Loucy (cell line): ENCODE results near the gene PRM2.
A peak's percentile ranks its signal among the peaks of the same experiment; 100 is the strongest.

ENCODE experiments used
- H2AFZ ChIP-seq: fragments of 200-600 bp; sonication (generic); 2 replicates; pipeline ENCODE4 v1.6.0; 2016; ENCODE audit warnings: antibody characterized with exemption, mild to moderate bottlenecking, low read length, moderate library complexity
- H3F3A ChIP-seq: fragments of 200-600 bp; 2 replicates; pipeline ENCODE4 v1.6.0; 2016; ENCODE audit warnings: antibody characterized with exemption, low read depth, mild to moderate bottlenecking
- H3K27me3 ChIP-seq: fragments of 200-600 bp; sonication (generic); 2 replicates; pipeline ENCODE4 v1.6.1; 2014; ENCODE audit warnings: low read length, mild to moderate bottlenecking; ENCODE audit not compliant: insufficient read depth, poor library complexity, severe bottlenecking
- H3K36me3 ChIP-seq: fragments of 200-600 bp; sonication (generic); 2 replicates; pipeline ENCODE4 v1.6.1; 2016; ENCODE audit warnings: low read length; ENCODE audit not compliant: insufficient read depth
- H3K4me1 ChIP-seq: fragments of 200-600 bp; sonication (generic); 2 replicates; pipeline ENCODE4 v1.5.1; 2014; ENCODE audit warnings: low read length, mild to moderate bottlenecking; ENCODE audit not compliant: insufficient read depth, poor library complexity, severe bottlenecking
- H3K4me2 ChIP-seq: fragments of 200-600 bp; sonication (generic); 2 replicates; pipeline ENCODE4 v1.6.0; 2014; ENCODE audit warnings: antibody characterized with exemption, low read length, low read depth, mild to moderate bottlenecking; ENCODE audit not compliant: poor library complexity, severe bottlenecking
- H3K4me3 ChIP-seq: fragments of 200-600 bp; sonication (generic); 2 replicates; pipeline ENCODE4 v1.5.1; 2014; ENCODE audit warnings: low read length, mild to moderate bottlenecking, mixed read lengths; ENCODE audit not compliant: poor library complexity, severe bottlenecking
- H3K79me2 ChIP-seq: fragments of 200-600 bp; sonication (generic); 2 replicates; pipeline ENCODE4 v1.6.1; 2014; ENCODE audit warnings: low read length; ENCODE audit not compliant: insufficient read depth
- H3K9ac ChIP-seq: fragments of 200-600 bp; sonication (generic); 2 replicates; pipeline ENCODE4 v1.6.0; 2014; ENCODE audit warnings: mild to moderate bottlenecking, low read depth, low read length, moderate library complexity; ENCODE audit not compliant: poor library complexity, severe bottlenecking
- H3K9me2 ChIP-seq: fragments of 200-600 bp; sonication (generic); replicated peaks from 2 replicates; pipeline ENCODE4 v1.6.1; 2016; ENCODE audit warnings: low read depth, low read length, mixed read lengths
- H3K9me3 ChIP-seq: fragments of 200-600 bp; sonication (generic); 2 replicates; pipeline ENCODE4 v1.6.1; 2014; ENCODE audit warnings: mild to moderate bottlenecking, antibody characterized with exemption, low read length, low read depth; ENCODE audit not compliant: insufficient read depth
- H4K20me1 ChIP-seq: fragments of 200-600 bp; sonication (generic); 2 replicates; pipeline ENCODE4 v1.6.0; 2014; ENCODE audit warnings: antibody characterized with exemption, low read length, mild to moderate bottlenecking; ENCODE audit not compliant: insufficient read depth, poor library complexity, severe bottlenecking
- EZH2phosphoT487 ChIP-seq: fragments of 200-600 bp; IDR thresholded peaks from 2 replicates; pipeline ENCODE4 v1.6.1; 2018; ENCODE audit warnings: antibody characterized with exemption, mild to moderate bottlenecking, moderate library complexity, borderline replicate concordance
- TF ChIP-seq, protein P1 (sequence below): fragments of 200-600 bp; sonication (generic); conservative IDR thresholded peaks from 2 replicates; pipeline ENCODE4 v1.5.1; 2014; ENCODE audit warnings: mild to moderate bottlenecking, antibody characterized with exemption, low read length

The PRM2 gene

GRCh38 chr16:11232302-11232851 lies 43.9 kb downstream of the PRM2 start:
- Histone ChIP-seq H3K9ac (peak overlapping the region; percentile 72), H3K27me3 (no peaks in the 10 kb centered on the region), H3K9me2 (no peaks in the 10 kb centered on the region), H3K4me1 (peaks cover 20% of the 10 kb centered on the region), H4K20me1 (no peaks in the 10 kb centered on the region), H3K9me3 (no peaks in the 10 kb centered on the region), H3K4me3 (peak overlapping the region; percentile 65), H3K79me2 (no peaks in the 10 kb centered on the region), H3K4me2 (peak overlapping the region; percentile 74), H2AFZ (peak overlapping the region; percentile 73; the same call in 1 of the 2 replicates), H3K36me3 (no peaks in the 10 kb centered on the region), H3F3A (no peaks in the 10 kb centered on the region)
- no peak for TF ChIP-seq EZH2phosphoT487
- TF ChIP-seq, protein P1, sequence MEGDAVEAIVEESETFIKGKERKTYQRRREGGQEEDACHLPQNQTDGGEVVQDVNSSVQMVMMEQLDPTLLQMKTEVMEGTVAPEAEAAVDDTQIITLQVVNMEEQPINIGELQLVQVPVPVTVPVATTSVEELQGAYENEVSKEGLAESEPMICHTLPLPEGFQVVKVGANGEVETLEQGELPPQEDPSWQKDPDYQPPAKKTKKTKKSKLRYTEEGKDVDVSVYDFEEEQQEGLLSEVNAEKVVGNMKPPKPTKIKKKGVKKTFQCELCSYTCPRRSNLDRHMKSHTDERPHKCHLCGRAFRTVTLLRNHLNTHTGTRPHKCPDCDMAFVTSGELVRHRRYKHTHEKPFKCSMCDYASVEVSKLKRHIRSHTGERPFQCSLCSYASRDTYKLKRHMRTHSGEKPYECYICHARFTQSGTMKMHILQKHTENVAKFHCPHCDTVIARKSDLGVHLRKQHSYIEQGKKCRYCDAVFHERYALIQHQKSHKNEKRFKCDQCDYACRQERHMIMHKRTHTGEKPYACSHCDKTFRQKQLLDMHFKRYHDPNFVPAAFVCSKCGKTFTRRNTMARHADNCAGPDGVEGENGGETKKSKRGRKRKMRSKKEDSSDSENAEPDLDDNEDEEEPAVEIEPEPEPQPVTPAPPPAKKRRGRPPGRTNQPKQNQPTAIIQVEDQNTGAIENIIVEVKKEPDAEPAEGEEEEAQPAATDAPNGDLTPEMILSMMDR, result no peak

- TF ChIP-seq EZH2phosphoT487, result no peak
- TF ChIP-seq, protein P1, result no peak
- Histone ChIP-seq H3F3A (no peaks in the 10 kb centered on the region), H3K9me3 (no peaks in the 10 kb centered on the region), H2AFZ (no peak overlapping the region), H3K27me3 (no peaks in the 10 kb centered on the region), H3K9ac (no peak overlapping the region), H3K4me3 (no peak overlapping the region), H3K79me2 (no peaks in the 10 kb centered on the region), H3K4me1 (peaks cover 20% of the 10 kb centered on the region), H4K20me1 (no peaks in the 10 kb centered on the region), H3K36me3 (no peaks in the 10 kb centered on the region), H3K9me2 (no peaks in the 10 kb centered on the region), H3K4me2 (no peak overlapping the region)
Observed at GRCh38 chr16:11231367-11231970, 44.8 kb downstream of the PRM2 start.

GRCh38 chr16:11229906-11230305 lies 46.4 kb downstream of the PRM2 start:
- peaks cover 20% of the 10 kb centered on the region for H3K4me1 ChIP-seq
- TF ChIP-seq, protein P1, result no peak
- TF ChIP-seq EZH2phosphoT487, result no peak

More at GRCh38 chr16:11229906-11230305, 46.4 kb downstream of the PRM2 start:
- Histone ChIP-seq H3K36me3 (no peaks in the 10 kb centered on the region), H4K20me1 (no peaks in the 10 kb centered on the region), H3K4me3 (no peak overlapping the region), H2AFZ (no peak overlapping the region), H3K27me3 (no peaks in the 10 kb centered on the region), H3K79me2 (no peaks in the 10 kb centered on the region), H3F3A (no peaks in the 10 kb centered on the region), H3K9ac (no peak overlapping the region), H3K9me2 (no peaks in the 10 kb centered on the region), H3K9me3 (no peaks in the 10 kb centered on the region), H3K4me2 (no peak overlapping the region)
